NCI-H2171 (cell line): ENCODE measurements around the gene NFX1.
A peak's percentile ranks its signal among the peaks of the same experiment; 100 is the strongest.
"Not testable (repeated sequence)": the region's sequence is repeated elsewhere in the genome, so short reads cannot be mapped to it uniquely, and the experiment has no call there.

Source experiments
- DNase-seq: peaks from one replicate; lab custom pipeline; 2025; lab: John Stamatoyannopoulos, UW

Gene NFX1

GRCh38 chr9:33364127-33364526 is 73.8 kb downstream of the NFX1 start:
- DNase-seq = no peak

GRCh38 chr9:33364814-33365213 is 74.5 kb downstream of the NFX1 start:
- not testable (repeated sequence) for DNase-seq

- DNase-seq = no peak
These were observed 76.7 kb downstream of the NFX1 start for GRCh38 chr9:33366979-33367480.

- DNase-seq = no peak
These were observed 82.6 kb downstream of the NFX1 start for GRCh38 chr9:33372900-33373299.

- no peak for DNase-seq
These were observed 83.9 kb downstream of the NFX1 start for GRCh38 chr9:33374190-33374589.

- peak; percentile 27 for DNase-seq
These were observed 84.4 kb downstream of the NFX1 start for GRCh38 chr9:33374634-33375237.

GRCh38 chr9:33375238-33375840 is 85.0 kb downstream of the NFX1 start:
- DNase-seq = no peak

GRCh38 chr9:33375841-33376321 is 85.6 kb downstream of the NFX1 start:
- DNase-seq = no peak

- no peak for DNase-seq
These were observed 86.9 kb downstream of the NFX1 start for GRCh38 chr9:33377089-33377715.

GRCh38 chr9:33378121-33378795 is 87.9 kb downstream of the NFX1 start:
- no peak for DNase-seq

GRCh38 chr9:33379666-33380389 is 89.5 kb downstream of the NFX1 start:
- DNase-seq = no peak

- DNase-seq = no peak
These were observed 90.2 kb downstream of the NFX1 start for GRCh38 chr9:33380390-33381094.

GRCh38 chr9:33381231-33381791 is 91.0 kb downstream of the NFX1 start:
- DNase-seq = no peak

- DNase-seq = not testable (repeated sequence)
These were observed 92.1 kb downstream of the NFX1 start for GRCh38 chr9:33382397-33382796.

GRCh38 chr9:33383396-33383795 is 93.1 kb downstream of the NFX1 start:
- not testable (repeated sequence) for DNase-seq

- DNase-seq = not testable (repeated sequence)
These were observed 95.2 kb downstream of the NFX1 start for GRCh38 chr9:33385536-33385935.

- DNase-seq = not testable (repeated sequence)
These were observed 95.8 kb downstream of the NFX1 start for GRCh38 chr9:33385979-33386640.

GRCh38 chr9:33386641-33386996 is 96.3 kb downstream of the NFX1 start:
- DNase-seq = not testable (repeated sequence)

- not testable (repeated sequence) for DNase-seq
These were observed 96.7 kb downstream of the NFX1 start for GRCh38 chr9:33386998-33387397.
